ENCODE results near the gene TMEM8B.

Gene TMEM8B

GRCh38 chr9:35791297-35791921 is 37.6 kb upstream of the TMEM8B start, which contains the start of gene NPR2:
NPR2 (plus strand) TSS chr9:35791591; CDS start chr9:35792409, 818 bp downstream.
- H3K4me3 ChIP-seq (ENCODE audit: low read depth, low read length) = no peak within 1 kb of the TSS
- DNase-seq (ENCODE audit: low read depth) = no peak
- no peak for TF ChIP-seq CTCF (IDR thresholded peaks at IDR 0.05; ENCODE audit: insufficient read depth, low read depth, low read length, missing control alignments)

GRCh38 chr9:35792024-35792813 is 36.8 kb upstream of the TMEM8B start:
- no peak overlapping the region for H3K4me3 ChIP-seq (ENCODE audit: low read depth, low read length)
- TF ChIP-seq CTCF (IDR thresholded peaks at IDR 0.05; ENCODE audit: insufficient read depth, low read depth, low read length, missing control alignments) = no peak
- no peak for DNase-seq (ENCODE audit: low read depth)

DNA sequence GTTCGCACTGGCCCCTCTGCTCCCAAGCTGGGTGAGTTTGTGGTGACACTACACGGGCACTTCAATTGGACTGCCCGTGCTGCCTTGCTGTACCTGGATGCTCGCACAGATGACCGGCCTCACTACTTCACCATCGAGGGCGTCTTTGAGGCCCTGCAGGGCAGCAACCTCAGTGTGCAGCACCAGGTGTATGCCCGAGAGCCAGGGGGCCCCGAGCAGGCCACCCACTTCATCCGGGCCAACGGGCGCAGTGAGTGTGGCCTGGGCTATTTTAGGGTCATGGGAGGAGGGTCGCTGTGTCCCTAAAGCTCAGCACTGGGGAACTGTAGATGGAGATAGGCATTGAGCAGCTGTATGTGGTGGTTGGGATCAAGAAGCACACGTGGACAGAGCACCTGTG is 36.2 kb upstream of the TMEM8B start:
- DNase-seq (ENCODE audit: low read depth) = no peak
- no peak overlapping the region for H3K4me3 ChIP-seq (ENCODE audit: low read depth, low read length)
- no peak for TF ChIP-seq CTCF (IDR thresholded peaks at IDR 0.05; ENCODE audit: insufficient read depth, low read depth, low read length, missing control alignments)

DNA sequence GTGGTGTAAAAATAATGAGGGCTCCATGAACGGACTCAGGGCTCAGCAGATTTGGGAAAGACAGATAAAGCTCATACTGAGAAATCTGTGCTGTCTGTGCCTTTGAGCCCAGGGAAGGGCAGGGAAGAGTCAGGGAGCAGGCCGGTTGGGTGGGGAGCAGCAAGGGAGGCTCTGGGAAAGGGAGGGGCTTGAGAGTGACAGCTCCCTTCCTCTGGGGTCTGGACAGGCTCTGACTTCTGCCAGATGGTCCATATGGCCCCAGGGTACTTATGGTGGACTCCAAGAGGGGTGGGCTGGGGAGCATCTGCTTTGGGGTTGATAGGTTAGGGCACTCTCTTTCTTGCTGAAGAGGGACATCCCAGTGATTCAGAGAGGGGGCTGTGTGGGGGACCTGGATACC is 35.6 kb upstream of the TMEM8B start:
- no peak overlapping the region for H3K4me3 ChIP-seq (ENCODE audit: low read depth, low read length)
- TF ChIP-seq CTCF (IDR thresholded peaks at IDR 0.05; ENCODE audit: insufficient read depth, low read depth, low read length, missing control alignments) = no peak
- DNase-seq (ENCODE audit: low read depth) = no peak

- H3K4me3 ChIP-seq (ENCODE audit: low read depth, low read length) = no peak overlapping the region
- TF ChIP-seq CTCF (IDR thresholded peaks at IDR 0.05; ENCODE audit: insufficient read depth, low read depth, low read length, missing control alignments) = no peak
- DNase-seq (ENCODE audit: low read depth) = no peak
Measured at GRCh38 chr9:35795695-35796094, 33.3 kb upstream of the TMEM8B start.

- no peak for TF ChIP-seq CTCF (IDR thresholded peaks at IDR 0.05; ENCODE audit: insufficient read depth, low read depth, low read length, missing control alignments)
- no peak overlapping the region for H3K4me3 ChIP-seq (ENCODE audit: low read depth, low read length)
- DNase-seq (ENCODE audit: low read depth) = peak; percentile 35
Measured at GRCh38 chr9:35797311-35798109, 31.5 kb upstream of the TMEM8B start.

Data from GM12865 (cell line).